GM19467 (cell line): Measurements from ENCODE around the gene DPP8.

Source experiments
- ATAC-seq: cut with Tn5 transposase; IDR thresholded peaks from one replicate; pipeline ENCODE4 v1.9.1; 2021; ENCODE audit warnings: mild to moderate bottlenecking, moderate library complexity; ENCODE audit not compliant: unreplicated experiment

DPP8 gene

DNA sequence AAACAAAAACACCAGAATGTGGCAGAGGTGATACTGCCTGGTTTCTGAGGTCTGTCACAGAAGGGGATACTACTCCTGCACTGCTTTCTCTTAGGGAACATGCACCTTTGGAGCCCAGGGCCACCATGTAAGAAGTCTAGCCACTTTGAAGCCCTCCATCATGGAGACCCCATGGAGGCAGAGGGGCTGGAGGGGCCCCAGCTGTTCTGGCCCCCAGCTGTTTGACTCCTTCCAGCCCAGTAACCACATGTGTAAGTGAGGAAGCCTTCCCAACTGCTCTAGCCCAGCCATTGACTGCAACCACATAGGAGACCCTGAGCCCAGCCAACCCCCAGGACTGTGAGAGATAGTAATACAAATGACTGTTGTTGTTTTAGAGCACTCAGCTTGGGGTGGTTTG lies 85.8 kb downstream of the DPP8 start:
- no peak for ATAC-seq

DNA sequence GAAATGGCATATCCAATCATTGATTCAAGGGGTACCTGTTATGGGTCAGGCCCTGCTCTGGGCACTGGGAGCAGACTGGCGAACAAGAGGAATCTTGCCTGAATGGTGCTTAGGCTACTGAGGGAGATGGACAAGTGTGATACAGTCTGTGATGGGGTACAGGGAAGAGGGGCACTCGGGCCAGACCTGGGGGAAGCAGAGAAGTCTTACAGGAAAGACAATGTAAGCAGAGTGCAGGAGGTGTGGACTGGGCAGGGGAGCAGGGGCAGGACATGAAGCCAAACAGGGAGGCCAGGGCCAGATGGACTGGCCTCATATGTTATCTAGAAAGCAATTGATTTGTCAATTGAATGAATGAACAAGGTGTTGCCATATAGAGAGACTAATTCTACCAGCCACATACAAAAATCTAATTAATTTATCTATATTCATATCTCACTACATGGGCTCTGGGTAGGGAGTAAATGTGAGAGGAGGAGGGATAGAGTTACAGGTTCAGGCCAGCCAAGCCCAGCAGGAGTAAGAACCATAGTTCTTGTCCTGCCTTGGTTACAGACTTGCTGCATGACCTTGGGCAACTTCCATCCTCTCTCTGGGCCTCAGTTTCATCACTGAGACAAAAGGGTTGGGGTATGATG lies 91.2 kb downstream of the DPP8 start:
- ATAC-seq = no peak

DNA sequence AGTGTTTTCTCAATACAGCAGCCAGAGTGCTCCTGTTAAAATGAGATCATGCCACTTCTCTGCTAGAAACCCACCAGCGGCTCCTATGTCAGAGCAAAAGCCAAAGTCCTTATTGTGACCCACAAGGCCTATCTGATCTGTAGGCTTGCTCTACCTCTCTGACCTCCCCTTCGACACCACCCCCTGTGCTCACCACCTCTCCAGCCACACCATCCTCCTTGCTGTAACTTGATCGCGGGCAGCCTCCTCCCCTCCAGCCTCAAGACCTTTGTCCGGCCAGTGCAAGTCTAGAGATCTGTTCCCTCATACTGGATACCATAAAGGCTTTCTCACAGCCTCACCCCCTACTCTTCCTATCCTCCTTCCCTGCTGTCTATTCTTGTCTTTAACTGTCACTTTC lies 92.8 kb downstream of the DPP8 start:
- ATAC-seq = no peak

DNA sequence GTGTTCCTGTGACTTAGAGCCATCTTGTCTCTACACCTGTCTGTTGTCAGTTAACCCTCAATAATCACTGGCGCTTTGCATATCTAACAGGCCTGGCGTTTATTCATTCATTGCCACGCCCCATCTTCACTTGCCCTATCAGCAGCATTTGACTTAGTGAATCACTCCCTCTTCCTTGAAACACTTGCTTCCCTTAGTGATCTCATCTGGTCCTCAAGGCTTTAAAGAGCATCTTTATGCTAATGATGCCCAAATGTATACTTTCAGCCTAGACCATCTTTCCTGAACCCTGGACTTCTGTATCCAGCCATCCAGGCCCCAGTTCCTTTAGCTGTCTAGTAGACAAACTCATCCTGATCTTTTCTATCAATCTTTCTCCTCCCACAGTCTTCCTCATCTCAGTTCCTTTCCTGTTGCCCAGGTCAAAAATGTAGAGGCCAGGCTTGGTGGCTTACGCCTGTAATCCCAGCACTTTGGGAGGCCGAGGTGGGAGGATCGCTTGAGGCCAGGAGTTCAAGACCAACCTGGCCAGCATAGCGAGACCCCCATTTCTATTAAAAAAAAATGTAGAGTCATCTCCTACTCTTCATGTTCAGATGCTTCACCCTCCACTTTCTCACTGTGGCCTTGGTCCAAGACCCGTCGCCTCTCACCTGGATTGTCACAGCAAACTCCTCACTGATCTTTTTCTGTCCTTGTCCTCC lies 93.4 kb downstream of the DPP8 start:
- no peak for ATAC-seq

DNA sequence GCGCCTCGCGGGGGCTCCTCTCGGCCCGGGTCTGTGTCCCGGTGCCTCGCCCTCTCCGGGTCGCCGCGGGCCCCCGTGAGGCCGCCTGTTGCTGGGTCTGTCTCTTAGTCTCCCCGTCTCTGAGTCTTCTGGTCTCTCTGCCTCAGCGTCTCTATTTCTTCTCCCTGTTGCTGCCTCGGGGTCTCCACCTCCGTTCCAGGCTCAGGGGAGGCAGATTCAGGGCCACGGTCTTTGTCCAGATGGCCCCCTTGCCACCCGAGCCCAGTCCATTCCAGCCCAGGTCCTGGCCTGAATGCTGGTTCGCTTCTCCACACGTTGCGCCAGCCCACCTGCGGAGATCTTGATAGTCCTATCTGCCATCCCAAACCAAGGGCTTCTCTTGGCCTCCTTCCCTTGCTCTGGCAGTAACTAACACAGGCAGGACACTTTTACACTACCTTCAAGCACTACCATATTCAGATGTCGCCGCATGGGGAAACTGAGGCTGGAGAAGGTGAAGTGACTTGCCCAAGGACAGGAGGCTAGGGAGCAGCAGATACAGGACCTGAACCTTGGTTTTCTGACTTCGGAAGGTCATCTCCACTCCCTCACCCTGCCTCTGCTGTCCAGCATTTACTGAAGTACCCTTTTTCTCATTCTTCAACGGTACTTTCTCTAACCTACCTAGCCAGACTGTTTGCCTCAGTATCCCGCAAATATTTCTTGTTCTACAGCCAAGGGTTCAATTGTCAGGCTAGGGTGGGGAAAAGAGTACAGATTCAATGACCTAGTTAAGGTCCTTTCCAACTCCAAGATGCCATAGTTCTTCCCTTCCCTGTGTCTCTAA lies 94.1 kb downstream of the DPP8 start:
- ATAC-seq = no peak

DNA sequence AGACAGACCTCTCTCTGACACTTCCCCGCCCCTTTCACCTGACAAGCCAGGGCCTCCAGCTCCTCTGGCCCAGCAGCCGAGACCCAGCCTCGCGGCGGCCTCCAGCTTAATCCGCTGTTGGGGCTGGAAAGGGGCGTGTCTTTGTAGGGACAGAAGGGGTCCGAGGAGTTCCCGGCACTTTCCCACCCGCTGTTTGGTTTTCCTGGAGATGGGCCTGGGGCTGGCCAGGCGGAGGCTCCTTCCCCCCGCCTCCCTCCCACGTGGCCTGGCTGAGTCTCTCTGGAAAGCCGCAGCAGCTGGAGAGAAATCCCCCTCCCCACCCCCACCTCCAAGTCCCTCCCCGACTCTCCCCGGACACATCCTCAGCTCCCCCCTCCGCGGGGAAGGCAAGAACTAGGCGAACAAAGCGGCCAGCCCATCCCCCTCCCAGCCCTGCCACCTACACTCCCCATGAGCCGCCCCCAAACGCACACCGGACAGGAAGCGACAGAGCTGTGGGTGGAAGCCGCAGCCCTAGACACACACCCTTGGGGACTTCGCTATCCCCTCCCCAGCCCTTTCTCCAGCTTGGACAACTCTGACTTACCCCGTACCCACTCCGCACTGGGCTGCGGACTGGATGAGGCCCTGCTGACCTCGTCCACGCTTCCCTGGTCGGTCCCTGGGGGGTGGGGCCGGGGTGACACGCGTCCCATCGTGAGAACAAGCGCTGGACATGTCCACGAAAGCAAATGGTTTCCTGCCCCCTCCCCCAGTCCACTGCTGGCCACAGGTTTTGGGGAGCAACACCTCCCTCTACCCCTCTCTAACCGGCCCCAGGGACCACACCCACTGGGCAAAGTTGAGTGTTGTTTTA lies 95.9 kb downstream of the DPP8 start:
- ATAC-seq = no peak

DNA sequence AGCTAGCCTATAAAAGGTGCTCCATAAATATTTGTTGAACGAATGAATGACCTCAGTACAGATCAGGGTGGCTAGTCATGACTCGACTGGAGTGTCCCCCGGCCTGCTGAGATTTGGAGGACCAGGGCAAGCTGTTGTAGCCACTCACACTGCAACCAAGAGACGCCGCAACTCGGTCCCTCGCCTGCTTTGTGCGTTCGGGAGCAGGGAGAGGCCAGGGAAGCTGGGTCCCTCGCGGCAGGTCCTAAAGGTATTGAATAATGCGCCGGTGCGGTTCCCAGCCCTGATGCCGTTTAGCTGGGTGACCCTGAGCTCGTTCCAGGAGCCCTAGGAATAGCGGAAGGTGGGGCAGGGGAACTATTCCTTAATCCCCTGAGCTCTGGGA lies 96.5 kb downstream of the DPP8 start:
- no peak for ATAC-seq

DNA sequence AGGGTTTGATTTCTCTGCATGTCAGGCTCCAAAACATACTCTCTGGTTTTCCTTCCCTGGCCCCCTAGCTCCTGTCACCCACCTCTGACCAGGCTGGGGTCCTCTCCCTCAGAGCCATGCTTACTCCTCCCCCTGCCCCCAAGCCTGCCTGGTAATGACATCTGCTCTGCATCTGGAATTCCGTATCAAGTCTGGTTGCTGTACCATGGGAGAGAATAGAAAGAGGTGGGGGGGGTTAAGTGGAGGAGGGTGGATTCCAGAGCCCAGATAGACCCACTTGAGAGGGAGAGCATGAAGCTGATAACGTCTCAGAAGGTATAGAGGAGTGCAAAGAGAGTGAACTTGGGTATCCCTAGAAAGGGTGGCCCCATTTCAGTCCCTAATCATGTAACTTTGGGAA lies 98.9 kb downstream of the DPP8 start:
- no peak for ATAC-seq

DNA sequence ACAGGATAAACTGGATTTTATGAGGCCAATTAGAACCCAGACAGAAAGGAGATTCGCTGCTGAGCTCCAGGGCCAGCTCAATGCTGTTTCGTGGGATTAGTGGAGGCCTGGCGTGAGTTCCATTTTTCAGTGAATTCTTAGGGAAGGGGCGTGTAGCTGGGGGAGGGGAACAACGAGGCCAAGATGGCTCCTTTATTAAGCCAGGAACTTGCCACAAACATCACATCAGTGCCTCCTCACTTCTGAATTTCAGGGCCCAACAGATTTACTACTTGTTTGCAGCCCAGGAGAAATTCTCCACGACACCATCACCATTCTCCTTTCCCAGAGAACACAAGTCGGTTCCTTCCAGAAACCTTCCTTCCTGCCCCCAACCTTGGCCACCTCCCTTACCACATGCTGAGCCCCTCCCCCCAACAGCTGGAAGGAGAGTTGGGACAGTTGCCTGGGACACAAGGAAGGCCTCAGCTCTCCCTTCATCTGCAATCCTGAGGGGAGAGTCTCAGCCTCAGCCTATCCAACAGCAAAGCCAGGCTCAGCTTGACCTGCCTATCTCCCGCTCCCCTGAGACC lies 100.6 kb downstream of the DPP8 start:
- ATAC-seq = no peak

DNA sequence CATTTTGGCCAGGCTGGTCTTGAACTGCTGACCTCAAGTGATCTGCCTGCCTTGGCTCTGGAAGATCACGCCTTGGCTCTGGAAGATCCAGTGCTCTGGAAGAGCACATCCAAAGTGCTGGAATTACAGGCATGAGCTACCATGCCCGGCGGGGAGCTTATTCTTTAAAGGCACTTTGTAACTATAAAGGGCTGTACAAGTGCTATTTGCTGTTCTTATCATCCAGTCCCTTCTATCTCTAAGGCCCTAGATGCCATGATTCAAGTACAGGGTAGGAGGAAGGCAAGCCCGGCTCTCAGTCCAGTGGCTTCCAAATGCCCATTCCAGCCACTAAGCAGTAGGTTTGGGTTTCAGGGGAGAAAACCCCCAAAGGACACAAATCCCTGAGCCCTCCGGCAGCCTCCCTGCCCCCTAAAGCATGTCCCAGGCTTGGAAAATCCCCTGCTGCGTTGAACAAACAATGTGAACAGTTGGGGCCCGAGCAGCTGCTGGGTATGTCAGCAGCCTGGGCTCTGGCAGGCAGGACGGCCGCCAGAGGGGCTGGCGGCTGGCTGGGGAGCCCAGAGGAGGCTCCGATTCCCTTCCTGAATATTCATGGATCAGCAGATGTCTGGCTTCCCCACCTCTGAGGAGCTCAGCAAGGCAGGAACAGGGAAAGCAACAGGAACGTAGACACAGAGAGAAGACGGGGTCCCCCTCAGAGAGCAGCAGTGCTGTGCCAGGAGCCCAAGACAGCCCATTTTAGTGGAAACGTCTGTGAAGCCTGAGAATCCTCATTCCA lies 102.5 kb downstream of the DPP8 start:
- ATAC-seq = no peak

DNA sequence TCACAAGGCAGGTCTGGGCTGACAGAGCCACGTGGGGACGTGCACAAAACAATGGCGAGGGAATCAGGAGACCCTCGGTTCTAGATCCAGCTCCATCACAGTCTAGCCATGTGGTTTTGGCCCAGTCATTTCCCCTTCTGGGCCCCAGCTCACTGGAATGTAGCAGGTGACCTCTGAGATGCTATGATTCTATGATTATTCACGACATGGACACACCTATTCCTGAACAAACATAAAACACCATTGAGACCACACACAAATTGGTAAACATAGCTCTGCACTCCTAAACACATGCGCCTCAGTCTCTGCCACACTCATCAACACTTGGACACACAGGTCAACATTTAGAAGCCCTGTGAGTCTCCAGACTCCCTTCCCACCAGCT lies 103.7 kb downstream of the DPP8 start:
- no peak for ATAC-seq

DNA sequence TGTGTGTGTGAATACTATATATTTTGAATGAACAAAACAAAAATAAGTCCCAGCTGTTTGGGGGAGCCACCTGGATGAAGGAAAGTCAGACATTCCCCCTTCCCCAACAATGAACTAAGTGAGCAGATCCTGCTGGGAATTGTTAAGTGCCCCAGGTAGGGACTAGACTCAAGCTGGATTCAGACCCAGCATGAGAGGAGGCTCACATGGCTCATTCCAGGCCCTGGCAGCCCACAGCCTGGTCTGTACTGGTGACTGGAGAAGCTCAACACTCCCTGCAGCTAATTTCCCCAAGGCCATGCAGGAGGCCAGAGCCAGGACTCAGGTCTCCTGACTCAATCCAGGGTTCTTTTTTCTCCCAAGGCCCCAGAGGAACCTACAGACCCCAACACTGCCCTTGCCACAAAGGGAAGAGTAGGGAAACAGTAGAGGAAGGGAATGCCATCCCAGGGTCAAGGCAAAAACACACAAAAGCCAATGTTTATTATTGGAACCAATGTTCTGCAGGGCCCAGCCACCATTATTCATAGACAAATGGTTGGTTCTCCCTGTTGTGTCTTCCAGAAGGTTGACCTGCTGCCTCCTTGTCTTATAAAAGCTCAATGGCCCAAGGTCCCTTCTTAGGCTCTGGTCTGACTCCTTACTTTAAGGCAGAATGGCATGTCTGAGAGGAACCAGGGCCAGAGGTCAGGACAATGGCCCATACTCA lies 104.3 kb downstream of the DPP8 start:
- ATAC-seq = no peak

DNA sequence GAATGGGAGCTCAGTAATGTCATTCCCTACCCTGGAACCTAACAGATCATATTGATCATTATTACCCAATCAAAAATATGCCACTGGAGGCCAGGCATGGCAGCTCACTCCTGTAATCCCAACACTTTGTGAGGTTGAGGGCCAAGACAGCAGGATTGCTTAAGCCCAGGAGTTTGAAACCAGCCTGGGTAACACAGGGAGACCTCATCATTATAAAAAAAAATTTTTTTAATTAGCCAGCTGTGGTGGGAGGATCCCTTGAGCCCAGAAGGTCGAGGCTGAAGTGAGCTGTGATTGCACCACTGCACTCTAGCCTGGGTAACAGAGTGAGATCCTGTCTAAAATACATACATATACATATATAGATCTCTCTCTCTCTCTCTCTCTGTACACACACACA lies 104.9 kb downstream of the DPP8 start:
- ATAC-seq = no peak

DNA sequence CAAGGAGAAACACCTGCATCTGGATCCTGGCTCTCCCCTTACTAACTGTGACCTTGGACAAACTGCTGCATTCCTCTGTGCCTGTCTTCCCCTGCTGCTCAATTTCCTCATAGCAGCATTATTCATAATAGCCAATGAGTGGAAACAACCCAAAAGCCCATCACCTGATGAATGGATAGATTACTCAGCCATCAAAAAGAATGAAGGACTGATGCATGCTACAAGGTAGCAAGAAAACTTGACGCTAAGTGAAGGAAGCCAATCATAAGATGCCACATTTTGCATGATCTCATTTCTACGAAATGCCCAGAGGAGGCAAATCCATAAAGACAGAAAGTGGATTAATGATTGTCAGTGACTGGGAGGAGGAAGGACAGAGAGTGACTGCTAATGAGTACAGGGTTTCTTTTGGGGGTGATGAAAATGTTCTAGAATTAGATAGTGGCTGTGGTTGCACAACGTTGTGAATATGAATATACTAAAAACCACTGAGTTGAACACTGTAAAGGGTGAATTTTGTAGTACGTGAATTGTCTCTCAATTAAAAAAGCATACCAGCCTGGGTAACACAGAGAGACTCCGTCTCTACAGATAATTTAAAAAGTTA lies 105.9 kb downstream of the DPP8 start:
- no peak for ATAC-seq

DNA sequence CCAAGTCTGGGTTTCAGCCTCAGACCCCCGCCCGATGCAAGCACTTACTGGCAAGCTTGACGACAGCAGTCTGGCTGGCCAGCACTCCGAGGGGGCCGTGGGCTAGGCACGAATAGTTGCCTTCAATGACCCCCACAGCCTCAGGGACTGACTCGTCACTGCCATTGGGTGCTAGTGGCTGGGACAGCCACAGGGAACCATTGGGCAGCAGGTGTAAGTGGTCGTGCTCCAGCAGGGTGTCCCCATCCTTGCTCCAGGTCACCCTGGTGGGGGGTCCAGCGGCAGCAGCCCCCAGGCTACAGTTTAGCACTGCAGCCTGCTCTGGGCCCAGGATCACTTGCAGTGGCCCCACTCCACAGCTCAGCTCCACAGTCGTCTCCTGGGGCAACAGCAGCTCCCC lies 106.5 kb downstream of the DPP8 start:
- ATAC-seq = no peak

DNA sequence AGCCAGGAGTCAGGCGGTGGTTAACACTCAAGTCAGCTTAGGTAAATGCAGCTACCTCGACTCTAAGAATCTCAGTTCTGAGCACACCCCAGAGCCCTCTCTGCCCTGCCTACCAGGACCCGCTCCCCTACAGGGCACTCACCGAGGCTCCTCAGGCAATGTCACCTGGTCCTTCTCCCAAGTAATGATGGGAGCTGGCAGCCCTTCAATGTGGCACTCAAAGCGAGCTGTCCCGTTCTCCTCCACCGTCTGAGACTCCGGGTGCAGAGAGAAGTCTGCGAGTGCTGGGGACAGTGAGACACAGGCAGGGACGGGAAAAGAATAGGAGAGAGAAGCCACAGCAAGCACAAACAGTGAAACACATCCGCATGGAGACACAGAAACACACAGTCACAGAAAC lies 107.5 kb downstream of the DPP8 start:
- ATAC-seq = no peak

DNA sequence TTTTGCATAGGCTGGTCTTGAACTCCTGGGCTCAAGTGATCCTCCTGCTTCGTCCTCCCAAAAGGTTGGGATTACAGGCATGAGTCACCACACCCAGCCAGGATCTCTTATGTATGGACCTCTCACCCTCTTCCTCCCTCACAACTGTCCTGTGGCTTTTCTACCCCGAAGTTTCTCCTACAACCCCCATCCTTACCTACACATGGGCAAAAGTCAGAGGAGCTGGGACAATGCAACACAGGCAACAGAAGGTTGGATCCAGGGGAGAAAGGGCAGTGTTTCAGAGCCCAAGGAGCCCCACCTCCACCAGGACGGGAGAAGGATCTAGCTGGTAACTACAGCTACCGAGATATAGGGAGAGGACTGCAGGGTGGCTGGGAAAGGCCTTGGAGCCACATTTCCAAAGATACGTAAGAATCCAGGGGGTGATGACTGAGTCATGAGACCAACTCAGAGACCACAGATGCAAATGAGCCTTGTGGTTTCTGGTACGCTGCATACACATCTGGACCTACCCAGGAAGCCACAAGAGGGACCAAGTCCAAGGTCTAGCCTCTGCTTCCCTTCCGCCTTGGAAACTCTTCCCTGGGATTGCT lies 108.4 kb downstream of the DPP8 start:
- ATAC-seq = peak; percentile 55

DNA sequence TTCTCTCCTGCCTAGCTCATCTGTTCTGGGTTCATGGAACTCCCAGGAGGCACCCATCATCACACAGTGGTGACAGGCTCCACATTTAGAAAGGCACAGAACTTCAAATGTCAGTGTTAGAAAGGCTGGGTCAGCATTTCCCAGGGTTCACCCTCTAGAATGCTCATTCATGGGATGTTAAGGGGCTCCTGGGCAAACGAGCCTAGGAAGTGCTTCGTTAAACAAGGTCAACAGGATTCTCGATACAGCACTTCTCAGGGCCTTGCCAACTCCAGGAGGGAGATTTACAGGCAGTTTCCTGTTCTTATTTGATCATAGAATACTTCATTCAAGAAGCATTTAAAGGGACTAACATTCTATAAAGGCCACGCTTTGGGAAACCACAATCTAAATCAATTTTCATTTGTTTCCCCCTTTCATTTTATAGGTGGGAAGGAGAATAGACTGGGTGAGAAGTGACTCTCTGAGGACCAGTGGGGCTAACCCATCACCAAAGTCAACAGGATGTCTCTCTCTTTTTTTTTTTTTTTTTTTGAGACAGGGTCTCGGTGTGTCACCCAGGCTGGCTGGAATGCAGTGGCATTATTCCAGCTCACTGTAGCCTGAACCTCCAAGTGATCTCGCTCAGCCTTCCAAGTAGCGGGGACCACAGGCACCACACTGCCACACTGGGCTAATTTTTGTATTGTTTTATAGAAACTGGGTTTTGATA lies 109.0 kb downstream of the DPP8 start:
- ATAC-seq = no peak
